GM18951 (cell line): ENCODE measurements around the gene ASTN1.

ENCODE experiments used
- POLR2A ChIP-seq: IDR thresholded peaks from 4 replicates; pipeline ENCODE4 v1.6.1; 2011; ENCODE audit warnings: mild to moderate bottlenecking; ENCODE audit not compliant: insufficient read length, insufficient read depth; ENCODE audit errors: extremely low read depth
- in situ Hi-C: fragments of 300-500 bp; cut with MboI; formaldehyde crosslinking; loops from one replicate; pipeline ENCODE4 v1.12.0; 2022; ENCODE audit warnings: low sequenced_read_pairs, mixed read lengths, inconsistent platforms; ENCODE audit not compliant: unreplicated experiment

Gene ASTN1

DNA sequence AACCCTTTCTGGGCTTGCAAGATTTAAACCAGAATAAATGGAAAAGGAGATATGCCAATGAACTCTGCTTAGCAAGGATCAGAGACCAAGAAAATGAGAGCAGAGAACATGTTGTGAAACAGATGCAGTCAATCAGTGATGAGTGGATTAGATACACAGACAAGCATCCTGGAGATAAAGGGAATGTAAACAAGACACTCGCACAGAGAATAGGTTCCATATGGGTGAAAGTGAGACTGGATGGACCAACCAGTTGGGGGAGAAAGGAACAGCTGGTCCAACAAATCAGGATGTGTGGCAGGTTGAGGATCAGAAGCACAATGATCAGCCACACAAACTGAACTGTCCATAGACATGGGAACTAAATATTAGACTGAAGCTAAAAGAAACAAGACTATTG lies 338.2 kb downstream of the ASTN1 start:
- in situ Hi-C loops, result no loop called here
- TF ChIP-seq POLR2A, result no peak

DNA sequence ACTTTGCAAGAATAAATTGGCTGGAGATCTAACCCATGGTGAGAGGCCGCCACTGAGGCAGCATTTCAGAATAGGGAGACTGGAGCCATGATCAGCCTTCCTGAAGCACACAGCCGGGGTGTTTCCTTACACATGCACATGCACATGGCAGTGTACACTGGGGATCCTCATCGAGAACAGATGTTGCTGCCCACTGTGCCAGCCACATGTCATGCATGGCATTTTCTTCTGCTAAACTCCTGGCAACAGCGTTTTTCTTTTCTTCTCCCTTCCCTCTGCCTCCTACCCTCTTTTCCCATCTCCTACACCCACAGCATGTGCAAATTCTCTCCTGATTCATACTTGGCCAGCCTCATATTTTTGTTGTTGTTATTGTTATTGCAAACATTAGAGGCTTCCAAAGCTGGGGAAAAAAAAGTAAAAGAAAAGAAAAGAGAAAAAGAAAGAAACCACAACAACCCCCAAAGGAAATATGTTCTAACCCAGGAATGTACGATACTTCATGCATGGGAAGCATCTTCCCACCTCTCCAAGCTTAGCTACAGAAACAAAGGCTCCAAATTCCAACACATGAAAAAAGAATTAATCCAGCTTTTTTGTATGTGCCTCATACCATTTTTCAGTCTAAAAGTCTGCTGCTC lies 344.0 kb downstream of the ASTN1 start:
- TF ChIP-seq POLR2A, result no peak
- in situ Hi-C loops, result no loop called here

DNA sequence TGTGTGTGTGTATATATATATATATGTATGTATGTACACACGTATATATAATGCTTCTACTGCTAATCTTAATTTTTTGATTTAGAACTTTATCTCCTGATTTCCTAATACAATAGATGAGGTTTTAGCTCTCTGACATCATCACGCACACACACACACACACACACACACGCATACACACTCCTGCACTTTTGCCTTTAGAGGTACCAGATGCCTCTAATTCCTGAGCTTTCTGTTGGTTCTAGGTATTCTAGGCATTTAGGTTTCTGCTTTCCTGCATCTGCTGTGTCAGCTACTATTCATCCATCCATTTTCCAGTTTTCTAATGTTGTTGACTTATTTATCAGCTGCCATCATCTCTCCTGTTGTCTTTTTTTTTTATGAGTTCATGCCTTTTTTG lies 348.3 kb downstream of the ASTN1 start:
- no peak for TF ChIP-seq POLR2A
- in situ Hi-C loops, result no loop called here

DNA sequence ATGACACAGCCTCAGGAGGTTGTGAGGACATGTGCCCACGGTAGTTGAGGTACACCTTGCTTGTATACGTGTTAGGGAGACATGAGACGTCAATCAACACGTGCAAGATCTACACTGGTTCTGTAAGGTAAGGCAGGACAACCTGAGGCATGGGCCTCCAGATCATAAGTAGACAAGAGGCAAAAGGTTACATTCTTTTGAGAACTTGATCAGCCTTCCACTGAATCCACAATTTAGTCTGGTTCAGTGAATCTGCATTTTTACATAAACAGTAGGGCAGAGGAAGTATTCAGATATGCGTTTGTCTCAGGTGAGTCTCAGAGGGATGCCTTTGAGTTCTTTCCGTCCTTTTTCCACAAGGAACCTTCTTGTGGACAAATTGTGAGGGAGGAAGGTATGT lies 348.9 kb downstream of the ASTN1 start:
- TF ChIP-seq POLR2A, result no peak
- in situ Hi-C loops, result no loop called here

DNA sequence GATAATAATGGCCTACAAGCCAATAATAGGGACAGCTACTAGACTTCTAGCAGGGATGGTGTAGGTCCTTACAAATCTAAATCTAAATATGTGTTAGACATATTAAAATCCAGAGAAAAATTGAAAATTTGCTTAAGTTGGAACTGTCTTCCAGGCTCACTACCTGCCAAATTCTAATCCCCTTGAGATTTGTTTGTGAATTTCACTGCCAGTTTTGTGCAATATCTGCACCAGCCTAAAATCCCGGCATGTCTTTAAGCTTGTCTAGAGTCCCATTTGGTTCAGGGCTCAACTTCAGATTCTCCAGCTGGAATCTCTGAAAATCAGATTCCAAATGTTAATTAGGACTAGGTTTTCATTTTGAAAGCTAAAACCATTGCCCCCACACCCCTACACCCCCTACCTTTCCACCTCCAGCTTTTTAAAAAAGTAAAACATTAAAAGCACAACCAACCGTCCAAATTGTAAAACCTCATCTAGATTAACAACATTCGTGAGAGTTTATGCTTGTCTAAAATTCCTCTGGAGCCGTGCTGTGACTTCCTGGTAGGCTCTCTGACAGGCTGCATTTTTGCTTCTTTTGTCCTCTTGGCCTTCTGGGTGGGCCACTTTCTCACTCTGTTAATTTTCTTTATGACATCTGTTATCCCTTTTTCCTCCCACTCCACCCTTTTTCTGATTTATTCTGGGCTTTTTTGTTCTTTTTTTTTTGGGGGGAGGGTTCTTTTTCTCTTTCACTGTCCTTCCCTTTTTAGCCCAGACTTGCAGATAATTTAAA lies 352.8 kb downstream of the ASTN1 start:
- TF ChIP-seq POLR2A, result no peak
- in situ Hi-C loops, result no loop called here

DNA sequence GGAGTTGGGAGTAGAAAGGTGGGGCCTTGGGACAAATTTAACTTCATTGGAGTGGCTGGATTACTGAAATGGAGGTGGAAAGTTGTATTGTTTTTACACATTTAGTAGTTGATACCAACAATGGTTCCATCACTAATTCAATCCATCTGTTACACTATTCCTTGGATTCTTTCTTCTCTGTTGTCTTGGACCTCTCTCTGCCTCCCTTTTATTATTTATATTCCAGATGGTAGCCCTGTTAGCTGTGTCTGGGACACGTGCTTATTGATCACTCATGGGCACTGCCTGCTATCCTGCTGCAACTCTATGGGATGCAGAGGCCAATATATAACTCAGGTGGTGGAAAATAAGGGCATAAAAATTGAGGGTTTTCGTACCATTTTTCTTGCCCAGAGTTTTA lies 355.2 kb downstream of the ASTN1 start:
- in situ Hi-C loops, result no loop called here
- no peak for TF ChIP-seq POLR2A
